ENCODE measurements around the gene JAML. TPM values are rescaled to one million over a fixed set of nuclear protein-coding genes. Genes with fewer than 3 reads are reported as not detected.

Gene JAML
- total and polyA plus RNA-seq, 2 of the 8 experiments (the other 6 are each of a cell fraction or from before 2014, with no cell fraction given): 0.12 to 0.58 TPM

DNA sequence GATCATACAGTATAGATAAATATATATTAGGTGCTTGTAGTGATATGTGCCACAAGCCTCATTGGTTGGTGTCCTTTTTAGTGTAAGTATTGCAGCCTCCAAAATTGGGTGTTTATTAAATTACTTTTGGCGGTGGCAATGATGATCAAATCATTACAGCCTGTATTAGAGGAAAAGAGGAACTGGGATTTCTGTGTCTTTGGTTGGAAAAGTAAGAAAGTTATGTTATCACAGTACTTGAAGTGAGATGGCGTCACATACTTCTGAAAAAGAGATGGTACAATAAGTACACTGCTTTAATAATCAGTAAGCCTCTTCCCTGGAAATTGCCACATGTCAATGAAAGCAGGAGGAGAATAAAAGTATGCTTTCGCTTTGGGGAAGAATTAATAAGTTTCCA, 27.9 kb upstream of the JAML start:
- Histone ChIP-seq H3K79me1 (ENCODE audit: low read depth, low read length) (no peaks in the 10 kb centered on the region), H4K8ac (ENCODE audit: extremely low read depth, insufficient read depth, low read length) (no peak overlapping the region), H3K4me1 (replicated peaks in 1 of 4; ENCODE audit: control insufficient read depth in 3 of 4, insufficient read depth in 4 of 4, low read length in 3 of 4) (no peaks in the 10 kb centered on the region), H3K79me2 (ENCODE audit: control insufficient read depth in 1 of 2, insufficient read depth in 2 of 2, low read length in 2 of 2) (no peaks in the 10 kb centered on the region), H3K9ac (replicated peaks in 1 of 4; ENCODE audit: extremely low read depth in 1 of 4, low read depth in 3 of 4, low read length in 3 of 4) (no peak overlapping the region), H3K4me2 (ENCODE audit: insufficient read depth in 1 of 2, low read depth in 2 of 2, low read length in 2 of 2) (peak overlapping the region; percentile 70 to 73), H3K9me3 (ENCODE audit: insufficient read depth in 2 of 2, low read depth in 1 of 2, low read length in 1 of 2) (no peaks in the 10 kb centered on the region), H2BK5ac (ENCODE audit: low read depth, low read length) (no peak overlapping the region), H3K27me3 (replicated peaks in 1 of 4; ENCODE audit: control insufficient read depth in 3 of 4, extremely low read depth in 1 of 4, insufficient read depth in 3 of 4, low read length in 3 of 4) (peaks cover 0 to 2% (median under 1%) of the 10 kb centered on the region in 4 experiments; a peak in 2 of 7 replicates), H2BK15ac (ENCODE audit: low read length) (no peak overlapping the region), H4K20me1 (replicated peaks in 1 of 2; ENCODE audit: control insufficient read depth in 1 of 2, insufficient read depth in 2 of 2, low read length in 2 of 2) (no peaks in the 10 kb centered on the region), H2BK20ac (ENCODE audit: low read length) (no peak overlapping the region), H3K4ac (replicated peaks; ENCODE audit: insufficient read length, low read depth, low read length) (no peak overlapping the region), H2AFZ (ENCODE audit: low read length) (peak overlapping the region; percentile 98; the same call in 1 of the 2 replicates), H4K91ac (replicated peaks; ENCODE audit: insufficient read length, low read length) (no peak overlapping the region), H3K23ac (ENCODE audit: insufficient read length) (no peak overlapping the region), H3K4me3 (ENCODE audit: extremely low read depth in 1 of 4, insufficient read depth in 2 of 4, low read depth in 3 of 4, low read length in 4 of 4) (peak overlapping the region; percentile 83 to 97 (median 90)), H2BK120ac (replicated peaks; ENCODE audit: low read depth, low read length) (no peak overlapping the region), H3K27ac (ENCODE audit: low read depth, low read length) (no peak overlapping the region; the same call in 1 of the 2 replicates), H3K36me3 (ENCODE audit: control insufficient read depth in 2 of 4, insufficient read depth in 4 of 4, low read length in 3 of 4) (no peaks in the 10 kb centered on the region), H3K23me2 (ENCODE audit: low read depth, low read length) (peaks cover 2% of the 10 kb centered on the region; the same call in 1 of the 2 replicates), H3K18ac (ENCODE audit: extremely low read depth, low read length) (no peak overlapping the region), H3K56ac (replicated peaks; ENCODE audit: insufficient read length, low read depth, low read length) (no peak overlapping the region), H3K14ac (ENCODE audit: insufficient read length) (no peak overlapping the region), H4K5ac (ENCODE audit: insufficient read length, low read depth, low read length) (no peak overlapping the region), H2AK5ac (ENCODE audit: low read depth, low read length) (no peak overlapping the region), H2BK12ac (ENCODE audit: low read depth, low read length) (no peak overlapping the region)
- CTCF ChIA-PET (ENCODE audit: partially characterized antibody): interaction anchor here (1.2 to 1.7 kb wide), 4 partner anchors 10 to 104 kb away, joined by 3 to 6 read pairs (median 4); no protein-coding TSS in a partner anchor
- FAIRE-seq (no peak), DNase-seq (ENCODE audit: low read depth in 1 of 2, low spot score in 2 of 2) (no peak)
- POLR2A ChIA-PET (ENCODE audit: partially characterized antibody): interaction anchor here (0.5 to 1.2 kb wide), 2 partner anchors 11 to 48 kb away, joined by 3 to 6 read pairs; partner anchors contain the start of gene MPZL2
- 85% methylated on average over 3 of the region's 3 CpGs; no CpG with 5 or more reads in 1 of the 2 experiments for WGBS, 2 experiments (ENCODE audit: extremely low coverage in 1 of 2, insufficient coverage in 1 of 2, insufficient read length in 1 of 2, insufficient replicate concordance in 2 of 2, low coverage in 1 of 2, low lambda C conversion rate in 2 of 2, missing lambda C conversion rate in 1 of 2)
- TF ChIP-seq TEAD4 (IDR thresholded peaks at IDR 0.05; ENCODE audit: low read depth, low read length) (no peak), TBP (IDR thresholded peaks at IDR 0.05; ENCODE audit: low read depth, low read length) (no peak), CHD1 (IDR thresholded peaks at IDR 0.05; ENCODE audit: low read depth, low read length) (no peak), CTBP2 (IDR thresholded peaks at IDR 0.05; ENCODE audit: borderline replicate concordance, insufficient read depth, insufficient read length, low read length) (no peak), RNF2 (IDR thresholded peaks at IDR 0.05; ENCODE audit: borderline replicate concordance, low read depth, low read length, missing control alignments, poor library complexity, severe bottlenecking) (no peak), ASH2L (IDR thresholded peaks at IDR 0.05; ENCODE audit: low read length) (no peak), JUND (IDR thresholded peaks at IDR 0.05; ENCODE audit: low read length) (no peak), RAD21 (IDR thresholded peaks at IDR 0.05 in 1 of 2, conservative IDR thresholded peaks at IDR 0.05 in 1 of 2; ENCODE audit: low read depth in 2 of 2, low read length in 2 of 2) (no peak), CBX5 (IDR thresholded peaks at IDR 0.05; ENCODE audit: low read depth, low read length) (no peak), SRF (IDR thresholded peaks at IDR 0.05; ENCODE audit: low read depth, low read length) (no peak), SAP30 (IDR thresholded peaks at IDR 0.05; ENCODE audit: insufficient read depth, insufficient replicate concordance, low read length) (no peak)

All from H1 (cell line).